GM23248 (cell line): ENCODE measurements around the gene ADCK2.
"Not testable (repeated sequence)": the region's sequence is repeated elsewhere in the genome, so short reads cannot be mapped to it uniquely, and the experiment has no call there.

Experiments
- EZH2 ChIP-seq: fragments of 200-600 bp; sonication (generic); IDR thresholded peaks from 2 replicates; pipeline ENCODE4 v1.6.1; 2018; ENCODE audit warnings: antibody characterized with exemption, mild to moderate bottlenecking; ENCODE audit not compliant: insufficient read depth, poor library complexity, severe bottlenecking
- EZH2phosphoT487 ChIP-seq: fragments of 200-600 bp; sonication (generic); IDR thresholded peaks from 2 replicates; pipeline ENCODE4 v1.6.1; 2018; ENCODE audit warnings: antibody characterized with exemption, moderate library complexity, mild to moderate bottlenecking, low read depth; ENCODE audit not compliant: insufficient read depth

- TF ChIP-seq EZH2, EZH2phosphoT487: not testable (repeated sequence)
Measured at GRCh38 chr7:140693849-140694248, 21.1 kb downstream of the ADCK2 start.
